ENCODE measurements around the gene ZNF33B. TPM values are rescaled to one million over a fixed set of nuclear protein-coding genes. Genes with fewer than 3 reads are reported as not detected.
"Not testable (repeated sequence)": the region's sequence is repeated elsewhere in the genome, so short reads cannot be mapped to it uniquely, and the experiment has no call there.

Gene ZNF33B
- total RNA-seq = 21.5 and 25.0 TPM in 2 replicates
- long read RNA-seq, full-length matches to known transcripts = 5 of 43 reads
- long read RNA-seq, partial matches to known transcripts = 14 of 43 reads
- long read RNA-seq, other reads (novel, unspliced or antisense) = 24 of 43 reads

DNA sequence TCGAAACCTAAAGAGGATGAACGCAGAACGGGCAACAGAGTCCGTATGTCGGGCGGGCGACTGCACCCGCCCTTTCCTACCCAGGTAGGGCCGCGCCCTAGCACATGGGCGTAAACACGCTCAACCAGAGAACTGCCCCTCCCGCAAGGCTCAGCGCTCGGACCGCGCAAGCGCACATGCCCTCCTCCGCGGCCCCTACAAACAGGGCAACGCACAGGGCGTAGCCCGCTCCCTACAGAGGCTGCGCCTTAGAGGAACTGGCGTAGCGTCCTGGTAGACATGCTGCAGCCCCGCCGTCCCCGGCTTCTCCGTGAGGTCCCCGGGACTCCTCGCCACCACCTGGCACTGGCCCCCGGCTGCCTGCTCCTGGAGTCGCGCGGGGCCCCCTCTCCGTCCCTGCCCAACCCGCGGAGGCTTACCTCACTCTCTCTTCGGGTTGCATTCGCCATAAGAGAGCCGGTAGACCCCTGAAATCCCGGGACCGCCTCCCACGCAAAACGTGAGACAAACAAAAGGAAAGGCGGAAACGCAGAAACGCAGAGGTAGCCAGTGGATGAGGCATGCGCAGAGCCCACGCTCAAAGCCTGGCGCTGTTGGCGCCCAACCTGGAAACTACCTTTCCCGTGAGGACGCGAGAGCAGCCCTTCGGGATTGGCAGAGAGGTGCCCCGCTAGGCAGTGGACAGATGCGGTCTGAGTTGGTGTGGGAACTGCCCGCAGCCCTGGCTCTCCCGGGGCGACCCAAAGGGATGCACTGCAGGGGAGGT lies at the start of gene ZNF33B:
Gene ZNF33B, minus strand, starts transcription at position 516 of the 766 bp plus-strand sequence. CDS start 1,642 bp downstream, outside the sequence.
- TF ChIP-seq, protein P1, sequence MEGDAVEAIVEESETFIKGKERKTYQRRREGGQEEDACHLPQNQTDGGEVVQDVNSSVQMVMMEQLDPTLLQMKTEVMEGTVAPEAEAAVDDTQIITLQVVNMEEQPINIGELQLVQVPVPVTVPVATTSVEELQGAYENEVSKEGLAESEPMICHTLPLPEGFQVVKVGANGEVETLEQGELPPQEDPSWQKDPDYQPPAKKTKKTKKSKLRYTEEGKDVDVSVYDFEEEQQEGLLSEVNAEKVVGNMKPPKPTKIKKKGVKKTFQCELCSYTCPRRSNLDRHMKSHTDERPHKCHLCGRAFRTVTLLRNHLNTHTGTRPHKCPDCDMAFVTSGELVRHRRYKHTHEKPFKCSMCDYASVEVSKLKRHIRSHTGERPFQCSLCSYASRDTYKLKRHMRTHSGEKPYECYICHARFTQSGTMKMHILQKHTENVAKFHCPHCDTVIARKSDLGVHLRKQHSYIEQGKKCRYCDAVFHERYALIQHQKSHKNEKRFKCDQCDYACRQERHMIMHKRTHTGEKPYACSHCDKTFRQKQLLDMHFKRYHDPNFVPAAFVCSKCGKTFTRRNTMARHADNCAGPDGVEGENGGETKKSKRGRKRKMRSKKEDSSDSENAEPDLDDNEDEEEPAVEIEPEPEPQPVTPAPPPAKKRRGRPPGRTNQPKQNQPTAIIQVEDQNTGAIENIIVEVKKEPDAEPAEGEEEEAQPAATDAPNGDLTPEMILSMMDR (conservative IDR thresholded peaks at IDR 0.05) = no peak
- H3K36me3 Mint-ChIP-seq (ENCODE audit: low read depth) = peaks cover 2% of the 10 kb centered on the region
- no peaks in the 10 kb centered on the region for H3K9me3 Mint-ChIP-seq
- H3K4me1 Mint-ChIP-seq = peaks cover 24% of the 10 kb centered on the region
- DNase-seq (ENCODE audit: low read depth, low spot score) = peak; percentile 77
- peak within 1 kb of the TSS; percentile 97 for H3K4me3 Mint-ChIP-seq
- H3K27ac Mint-ChIP-seq (ENCODE audit: unreplicated experiment) = peak within 1 kb of the TSS; percentile 96
- peaks cover 23% of the 10 kb centered on the region for H3K27me3 Mint-ChIP-seq (ENCODE audit: low read depth)

DNA sequence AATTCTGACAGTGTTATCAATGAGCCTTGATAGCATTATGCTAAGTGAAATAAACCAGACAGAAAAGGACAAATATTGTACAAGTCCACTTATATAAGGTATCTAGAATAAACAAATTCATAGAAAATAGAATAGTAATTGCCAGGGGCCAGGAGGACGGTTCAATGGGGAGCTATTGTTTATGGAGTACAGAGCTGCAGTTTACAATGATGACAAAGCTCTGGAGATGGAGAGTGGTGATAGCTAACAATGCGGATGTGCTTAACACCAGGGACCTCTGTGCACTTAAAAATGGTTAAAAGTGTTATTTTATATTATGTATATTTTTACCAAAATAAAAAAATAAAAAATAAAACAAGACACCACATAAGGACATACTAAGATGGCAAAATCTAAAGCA lies 46.1 kb upstream of the ZNF33B start:
- no peak for DNase-seq (ENCODE audit: low read depth, low spot score)
- H3K36me3 Mint-ChIP-seq (ENCODE audit: low read depth) = peaks cover 2% of the 10 kb centered on the region
- H3K9me3 Mint-ChIP-seq = peaks cover 13% of the 10 kb centered on the region
- H3K27ac Mint-ChIP-seq (ENCODE audit: unreplicated experiment) = no peak overlapping the region
- no peaks in the 10 kb centered on the region for H3K27me3 Mint-ChIP-seq (ENCODE audit: low read depth)
- TF ChIP-seq, protein P1 (conservative IDR thresholded peaks at IDR 0.05) = no peak
- H3K4me1 Mint-ChIP-seq = no peaks in the 10 kb centered on the region
- no peak overlapping the region for H3K4me3 Mint-ChIP-seq

DNA sequence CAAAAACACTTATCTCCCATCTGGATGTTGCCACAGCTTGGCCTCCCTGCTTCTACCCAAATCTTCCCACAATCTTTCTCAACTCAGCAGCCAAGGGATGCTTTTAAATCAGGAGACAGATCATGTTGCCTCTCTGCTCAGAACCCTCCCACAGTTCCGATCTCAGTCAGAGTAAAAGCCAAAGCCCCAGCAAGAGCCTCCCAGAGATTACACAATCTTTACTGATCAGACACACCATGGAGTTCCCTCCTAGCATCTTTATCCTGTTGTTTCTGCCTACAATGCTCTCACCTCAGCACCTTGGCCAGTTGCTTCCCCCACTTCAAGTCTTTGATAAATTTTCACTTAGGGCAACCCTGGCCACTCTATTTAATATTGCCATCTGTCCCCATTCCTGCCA lies 41.9 kb upstream of the ZNF33B start:
- Mint-ChIP-seq H3K27me3 (ENCODE audit: low read depth) (no peaks in the 10 kb centered on the region), H3K9me3 (peaks cover 19% of the 10 kb centered on the region), H3K4me3 (no peak overlapping the region), H3K27ac (ENCODE audit: unreplicated experiment) (no peak overlapping the region), H3K36me3 (ENCODE audit: low read depth) (peaks cover 4% of the 10 kb centered on the region), H3K4me1 (no peaks in the 10 kb centered on the region)
- TF ChIP-seq, protein P1 (conservative IDR thresholded peaks at IDR 0.05) = no peak
- DNase-seq (ENCODE audit: low read depth, low spot score) = no peak

DNA sequence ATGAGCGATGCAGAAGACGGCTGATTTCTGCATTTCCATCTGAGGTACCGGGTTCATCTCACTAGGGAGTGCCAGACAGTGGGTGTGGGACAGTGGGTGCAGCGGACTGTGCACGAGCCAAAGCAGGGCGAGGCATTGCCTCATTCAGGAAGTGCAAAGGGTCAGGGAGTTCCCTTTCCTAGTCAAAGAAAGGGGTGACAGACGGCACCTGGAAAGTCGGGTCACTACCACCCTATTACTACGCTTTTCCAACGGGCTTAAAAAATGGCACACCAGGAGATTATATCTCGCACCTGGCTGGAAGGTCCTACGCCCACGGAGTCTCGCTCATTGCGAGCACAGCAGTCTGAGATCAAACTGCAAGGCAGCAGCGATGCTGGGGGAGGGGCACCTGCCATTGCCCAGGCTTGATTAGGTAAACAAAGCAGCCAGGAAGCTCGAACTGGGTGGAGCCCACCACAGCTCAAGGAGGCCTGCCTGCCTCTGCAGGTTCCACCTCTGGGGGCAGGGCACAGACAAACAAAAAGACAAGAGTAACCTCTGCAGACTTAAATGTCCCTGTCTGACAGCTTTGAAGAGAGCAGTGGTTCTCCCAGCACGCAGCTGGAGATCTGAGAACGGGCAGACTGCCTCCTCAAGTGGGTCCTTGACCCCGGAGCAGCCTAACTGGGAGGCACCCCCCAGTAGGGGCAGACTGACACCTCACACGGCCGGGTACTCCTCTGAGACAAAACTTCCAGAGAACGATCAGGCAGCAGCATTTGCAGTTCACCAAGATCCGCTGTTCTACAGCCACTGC lies 27.0 kb upstream of the ZNF33B start:
- peaks cover 17% of the 10 kb centered on the region for H3K9me3 Mint-ChIP-seq
- not testable (repeated sequence) for DNase-seq (ENCODE audit: low read depth, low spot score)

DNA sequence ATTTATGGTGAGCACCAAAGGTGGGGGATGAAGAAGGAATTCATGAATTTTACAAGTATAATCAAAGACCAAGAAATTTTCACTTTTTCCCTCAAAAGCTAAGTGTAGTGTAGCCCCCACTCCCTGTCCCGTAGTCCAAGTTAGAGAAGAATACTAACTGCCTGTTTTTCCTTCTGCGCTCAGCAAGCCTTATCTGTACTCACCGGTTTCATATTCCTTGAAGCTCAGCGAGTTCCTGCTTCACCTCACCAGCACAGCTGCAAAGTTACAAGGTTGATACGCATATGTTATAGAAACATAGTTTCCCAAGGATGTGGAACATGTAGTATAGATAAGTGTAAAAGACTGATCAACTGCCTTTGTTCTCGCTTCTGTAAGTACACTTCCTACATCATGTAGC lies 16.0 kb upstream of the ZNF33B start:
- no peaks in the 10 kb centered on the region for H3K4me1 Mint-ChIP-seq
- peaks cover 10% of the 10 kb centered on the region for H3K27me3 Mint-ChIP-seq (ENCODE audit: low read depth)
- peaks cover 2% of the 10 kb centered on the region for H3K36me3 Mint-ChIP-seq (ENCODE audit: low read depth)
- H3K4me3 Mint-ChIP-seq = no peak overlapping the region
- peaks cover 16% of the 10 kb centered on the region for H3K9me3 Mint-ChIP-seq
- no peak for DNase-seq (ENCODE audit: low read depth, low spot score)
- TF ChIP-seq, protein P1 (conservative IDR thresholded peaks at IDR 0.05) = no peak
- no peak overlapping the region for H3K27ac Mint-ChIP-seq (ENCODE audit: unreplicated experiment)

More for the DNA sequence above, 27.0 kb upstream of the ZNF33B start:
- not testable (repeated sequence) for H3K27me3 Mint-ChIP-seq (ENCODE audit: low read depth); H3K4me3 Mint-ChIP-seq; H3K4me1 Mint-ChIP-seq; H3K36me3 Mint-ChIP-seq (ENCODE audit: low read depth); H3K27ac Mint-ChIP-seq (ENCODE audit: unreplicated experiment)
